Hepatocyte (in vitro differentiated cells): ENCODE data around the gene TACC2. TPM values are rescaled to one million over a fixed set of nuclear protein-coding genes. Genes with fewer than 3 reads are reported as not detected.

Experiments
- DNase-seq: peaks from one replicate; pipeline ENCODE4 v3.0.0-alpha.2; 2016; ENCODE audit warnings: low spot score
- H2AFZ ChIP-seq: fragments of 200-600 bp; sonication (generic); 2 replicates; pipeline ENCODE4 v1.6.0; 2016; ENCODE audit warnings: antibody characterized with exemption, mild to moderate bottlenecking
- H3K27ac ChIP-seq: fragments of 200-600 bp; sonication (generic); 2 replicates; pipeline ENCODE4 v1.5.1; 2016; ENCODE audit warnings: mild to moderate bottlenecking
- H3K27me3 ChIP-seq: fragments of 200-600 bp; sonication (generic); 2 replicates; pipeline ENCODE4 v1.6.1; 2016
- H3K36me3 ChIP-seq: fragments of 200-600 bp; sonication (generic); replicated peaks from 2 replicates; pipeline ENCODE4 v1.5.1; 2016; ENCODE audit warnings: low read depth; ENCODE audit not compliant: insufficient read depth
- H3K4me1 ChIP-seq: fragments of 200-600 bp; sonication (generic); 2 replicates; pipeline ENCODE4 v1.5.1; 2016; ENCODE audit warnings: mild to moderate bottlenecking, moderate library complexity; ENCODE audit not compliant: insufficient read depth
- H3K4me2 ChIP-seq: fragments of 200-600 bp; sonication (generic); 2 replicates; pipeline ENCODE4 v1.6.0; 2016
- H3K4me3 ChIP-seq: fragments of 200-600 bp; sonication (generic); 2 replicates; pipeline ENCODE4 v1.5.1; 2016; ENCODE audit warnings: mild to moderate bottlenecking
- H3K79me2 ChIP-seq: fragments of 200-600 bp; sonication (generic); 2 replicates; pipeline ENCODE4 v1.6.0; 2017; ENCODE audit warnings: mild to moderate bottlenecking
- H3K9me2 ChIP-seq: fragments of 200-600 bp; sonication (generic); replicated peaks from 2 replicates; pipeline ENCODE4 v1.6.0; 2017; ENCODE audit warnings: mild to moderate bottlenecking; ENCODE audit not compliant: insufficient read depth
- H3K9me3 ChIP-seq: fragments of 200-600 bp; sonication (generic); 2 replicates; pipeline ENCODE4 v1.5.1; 2016; ENCODE audit warnings: low read depth, mild to moderate bottlenecking
- H4K20me1 ChIP-seq: fragments of 200-600 bp; sonication (generic); 2 replicates; pipeline ENCODE4 v1.6.0; 2016; ENCODE audit warnings: mild to moderate bottlenecking; ENCODE audit not compliant: insufficient read depth, poor library complexity, severe bottlenecking
- EZH2 ChIP-seq: fragments of 200-600 bp; sonication (generic); IDR thresholded peaks from 2 replicates; pipeline ENCODE4 v1.6.1; 2016; ENCODE audit warnings: antibody characterized with exemption, mild to moderate bottlenecking, borderline replicate concordance
- EZH2phosphoT487 ChIP-seq: fragments of 200-600 bp; sonication (generic); IDR thresholded peaks from one replicate; pipeline ENCODE4 v1.6.1; 2018; ENCODE audit warnings: antibody characterized with exemption, mild to moderate bottlenecking, low read depth, moderate library complexity; ENCODE audit not compliant: unreplicated experiment, severe bottlenecking
- WGBS: methylation state at CpG from one replicate; pipeline ENCODE4 v1.1.6; 2016; ENCODE audit warnings: low lambda C conversion rate; ENCODE audit errors: missing lambda C conversion rate; 5-methylcytosine and 5-hydroxymethylcytosine counted together
- polyA plus RNA-seq: library from polyadenylated mRNA; unstranded; fragments of >200 nt; fragmentation: Nextera tagmentation; extraction: Ambion mirVana; gene quantifications from 2 replicates; pipeline ENCODE4 v1.2.1, GENCODE V29; 2016
- total RNA-seq: library from RNA; depleted of rRNA; stranded (reverse); fragments of >200 nt; gene quantifications from 2 replicates; pipeline ENCODE4 v1.2.3, GENCODE V29; 2014
- TF ChIP-seq, protein P1 (sequence below): fragments of 200-600 bp; sonication (generic); IDR thresholded peaks from 2 replicates; pipeline ENCODE4 v1.5.1; 2016; ENCODE audit warnings: antibody characterized with exemption, mild to moderate bottlenecking; ENCODE audit not compliant: poor library complexity

The TACC2 gene
- total and polyA plus RNA-seq, 2 experiments from 2014 or later: 20.0 to 34.6 TPM

DNA sequence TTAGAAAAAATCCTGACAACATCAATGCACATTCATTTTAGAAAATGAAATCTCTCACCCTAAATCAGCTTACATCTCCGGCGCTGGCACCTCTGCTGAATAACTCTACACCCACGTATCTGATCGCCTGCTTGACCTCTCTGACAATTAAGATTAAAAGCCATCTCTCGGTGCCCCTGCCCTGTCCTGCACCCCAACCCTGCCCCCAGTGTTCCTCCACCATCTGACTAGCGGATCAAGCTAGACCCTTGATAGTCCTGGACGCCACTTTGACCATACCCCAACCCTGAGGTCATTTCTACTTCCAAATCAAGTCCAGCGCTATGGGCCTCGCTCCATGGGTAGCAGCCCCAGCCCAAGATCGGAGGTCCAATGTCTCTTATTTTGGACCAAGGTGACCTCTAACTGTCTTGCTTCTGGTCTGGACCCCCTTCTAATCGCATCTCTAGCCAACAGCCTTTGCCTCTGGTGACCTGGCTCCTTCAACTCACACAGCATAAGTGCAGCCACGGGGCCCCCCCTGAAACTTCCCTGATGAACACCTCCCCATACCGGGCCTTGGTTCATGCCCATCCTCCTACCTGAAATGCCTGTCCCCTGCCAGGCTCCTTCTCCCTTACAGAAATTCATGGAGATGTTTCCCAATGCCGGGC is 310.6 kb downstream of the TACC2 start:
- Histone ChIP-seq H3K27ac (no peak overlapping the region), H2AFZ (no peak overlapping the region), H3K36me3 (no peaks in the 10 kb centered on the region), H4K20me1 (no peaks in the 10 kb centered on the region), H3K4me3 (no peak overlapping the region), H3K4me2 (no peak overlapping the region), H3K79me2 (no peaks in the 10 kb centered on the region), H3K9me3 (no peaks in the 10 kb centered on the region), H3K27me3 (no peaks in the 10 kb centered on the region), H3K9me2 (no peaks in the 10 kb centered on the region), H3K4me1 (no peaks in the 10 kb centered on the region)
- DNase-seq: no peak
- WGBS: 93% methylated on average over 14 of the region's 14 CpGs
- TF ChIP-seq EZH2phosphoT487 (no peak), EZH2 (no peak)
- TF ChIP-seq, protein P1, sequence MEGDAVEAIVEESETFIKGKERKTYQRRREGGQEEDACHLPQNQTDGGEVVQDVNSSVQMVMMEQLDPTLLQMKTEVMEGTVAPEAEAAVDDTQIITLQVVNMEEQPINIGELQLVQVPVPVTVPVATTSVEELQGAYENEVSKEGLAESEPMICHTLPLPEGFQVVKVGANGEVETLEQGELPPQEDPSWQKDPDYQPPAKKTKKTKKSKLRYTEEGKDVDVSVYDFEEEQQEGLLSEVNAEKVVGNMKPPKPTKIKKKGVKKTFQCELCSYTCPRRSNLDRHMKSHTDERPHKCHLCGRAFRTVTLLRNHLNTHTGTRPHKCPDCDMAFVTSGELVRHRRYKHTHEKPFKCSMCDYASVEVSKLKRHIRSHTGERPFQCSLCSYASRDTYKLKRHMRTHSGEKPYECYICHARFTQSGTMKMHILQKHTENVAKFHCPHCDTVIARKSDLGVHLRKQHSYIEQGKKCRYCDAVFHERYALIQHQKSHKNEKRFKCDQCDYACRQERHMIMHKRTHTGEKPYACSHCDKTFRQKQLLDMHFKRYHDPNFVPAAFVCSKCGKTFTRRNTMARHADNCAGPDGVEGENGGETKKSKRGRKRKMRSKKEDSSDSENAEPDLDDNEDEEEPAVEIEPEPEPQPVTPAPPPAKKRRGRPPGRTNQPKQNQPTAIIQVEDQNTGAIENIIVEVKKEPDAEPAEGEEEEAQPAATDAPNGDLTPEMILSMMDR: no peak

- peak; percentile 44 for DNase-seq
- Histone ChIP-seq H2AFZ (no peak overlapping the region), H3K4me1 (no peaks in the 10 kb centered on the region), H3K27me3 (no peaks in the 10 kb centered on the region), H3K9me2 (no peaks in the 10 kb centered on the region), H4K20me1 (no peaks in the 10 kb centered on the region), H3K4me3 (no peak overlapping the region), H3K9me3 (peaks cover 3% of the 10 kb centered on the region), H3K27ac (peak overlapping the region; percentile 25), H3K79me2 (no peaks in the 10 kb centered on the region), H3K36me3 (no peaks in the 10 kb centered on the region), H3K4me2 (no peak overlapping the region)
- TF ChIP-seq EZH2phosphoT487: no peak
- TF ChIP-seq, protein P1: no peak
- TF ChIP-seq EZH2: no peak
- WGBS: 78% methylated on average over 11 of the region's 12 CpGs
Observed at GRCh38 chr10:122301055-122301810, 312.3 kb downstream of the TACC2 start.

DNA sequence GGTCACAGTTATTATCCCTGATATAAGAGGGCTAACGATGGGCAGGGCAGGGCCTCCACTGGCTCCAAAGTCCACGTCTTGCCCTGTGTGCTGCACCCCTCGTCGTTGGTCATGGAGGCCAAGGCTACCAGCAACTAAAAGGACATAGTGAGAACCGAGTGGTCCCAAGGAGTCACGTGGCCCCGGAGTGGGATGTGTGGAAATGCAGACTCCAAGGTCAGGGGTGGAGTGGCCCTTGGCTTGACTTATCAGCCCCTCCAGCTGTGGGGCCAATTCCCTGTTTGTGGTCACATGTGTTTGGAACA is 312.8 kb downstream of the TACC2 start:
- H3K79me2 ChIP-seq: no peaks in the 10 kb centered on the region
- no peaks in the 10 kb centered on the region for H3K9me2 ChIP-seq
- no peak overlapping the region for H3K4me3 ChIP-seq
- no peaks in the 10 kb centered on the region for H4K20me1 ChIP-seq
- H3K9me3 ChIP-seq: peaks cover 3% of the 10 kb centered on the region
- TF ChIP-seq, protein P1: no peak
- no peak for TF ChIP-seq EZH2
- TF ChIP-seq EZH2phosphoT487: no peak
- no peaks in the 10 kb centered on the region for H3K27me3 ChIP-seq
- no peaks in the 10 kb centered on the region for H3K4me1 ChIP-seq
- 98% methylated on average over 7 of the region's 7 CpGs for WGBS
- no peak for DNase-seq
- no peaks in the 10 kb centered on the region for H3K36me3 ChIP-seq
- no peak overlapping the region for H3K27ac ChIP-seq
- H2AFZ ChIP-seq: no peak overlapping the region
- no peak overlapping the region for H3K4me2 ChIP-seq
